Tibial nerve (tissue), 4 donors: ENCODE measurements around the gene DNAJC5G.

Experiments used
- EP300 ChIP-seq, 2 donors: sonication (generic); formaldehyde crosslinking; IDR thresholded peaks; one replicate each; pipeline ENCODE4 v1.6.1; 2017; ENCODE audit warnings: antibody characterized with exemption in 2 of 2, mild to moderate bottlenecking in 1 of 2
- POLR2A ChIP-seq, 2 donors: fragments of 450-650 bp; IDR thresholded peaks; one replicate each; pipeline ENCODE4 v1.6.1; 2017; ENCODE audit warnings: antibody characterized with exemption in 2 of 2, mild to moderate bottlenecking in 2 of 2, moderate library complexity in 2 of 2
- TF ChIP-seq, protein P1 (sequence below), 5 experiments: fragments of 200-600 bp in 3 of 5; fragments of 450-650 bp in 2 of 5; sonication (generic) in 3 of 5; IDR thresholded peaks; one replicate each; pipeline ENCODE4 v1.5.1; 2016 to 2019; ENCODE audit warnings: antibody characterized with exemption in 5 of 5, mild to moderate bottlenecking in 3 of 5, moderate library complexity in 2 of 5

DNA sequence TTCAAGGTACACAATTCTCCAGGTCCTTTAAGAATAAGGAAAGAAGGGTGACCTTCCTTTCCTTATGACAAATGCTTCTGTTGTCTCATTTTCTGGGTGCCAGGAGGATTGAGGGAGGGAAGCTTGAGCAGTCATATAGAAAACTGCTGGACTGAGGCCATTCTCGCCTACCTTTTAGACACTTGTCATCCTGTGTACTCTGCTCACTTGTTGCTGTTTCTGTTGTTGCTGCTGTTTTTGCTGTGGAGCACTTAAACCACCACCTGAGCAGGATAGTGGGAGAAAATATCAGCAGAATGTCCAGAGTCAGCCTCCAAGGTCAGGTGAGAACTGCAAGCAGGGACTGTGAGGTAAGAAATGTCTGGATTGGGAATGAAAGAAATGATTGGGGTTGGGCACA is 2.8 kb downstream of the DNAJC5G start:
- TF ChIP-seq, protein P1, sequence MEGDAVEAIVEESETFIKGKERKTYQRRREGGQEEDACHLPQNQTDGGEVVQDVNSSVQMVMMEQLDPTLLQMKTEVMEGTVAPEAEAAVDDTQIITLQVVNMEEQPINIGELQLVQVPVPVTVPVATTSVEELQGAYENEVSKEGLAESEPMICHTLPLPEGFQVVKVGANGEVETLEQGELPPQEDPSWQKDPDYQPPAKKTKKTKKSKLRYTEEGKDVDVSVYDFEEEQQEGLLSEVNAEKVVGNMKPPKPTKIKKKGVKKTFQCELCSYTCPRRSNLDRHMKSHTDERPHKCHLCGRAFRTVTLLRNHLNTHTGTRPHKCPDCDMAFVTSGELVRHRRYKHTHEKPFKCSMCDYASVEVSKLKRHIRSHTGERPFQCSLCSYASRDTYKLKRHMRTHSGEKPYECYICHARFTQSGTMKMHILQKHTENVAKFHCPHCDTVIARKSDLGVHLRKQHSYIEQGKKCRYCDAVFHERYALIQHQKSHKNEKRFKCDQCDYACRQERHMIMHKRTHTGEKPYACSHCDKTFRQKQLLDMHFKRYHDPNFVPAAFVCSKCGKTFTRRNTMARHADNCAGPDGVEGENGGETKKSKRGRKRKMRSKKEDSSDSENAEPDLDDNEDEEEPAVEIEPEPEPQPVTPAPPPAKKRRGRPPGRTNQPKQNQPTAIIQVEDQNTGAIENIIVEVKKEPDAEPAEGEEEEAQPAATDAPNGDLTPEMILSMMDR (IDR thresholded peaks at IDR 0.05) = no peak
- TF ChIP-seq EP300 (IDR thresholded peaks at IDR 0.05) (no peak), POLR2A (IDR thresholded peaks at IDR 0.05) (no peak)
